ENCODE data around the gene FASLG. TPM values are rescaled to one million over a fixed set of nuclear protein-coding genes. Genes with fewer than 3 reads are reported as not detected.
"Not testable (repeated sequence)": the region's sequence is repeated elsewhere in the genome, so short reads cannot be mapped to it uniquely, and the experiment has no call there.

FASLG gene
- total RNA-seq, 1 donor from 2014 or later = not detected

GRCh38 chr1:172680733-172681275, 21.9 kb downstream of the FASLG start:
- DNase-seq (ENCODE audit: low read depth, low spot score) = no peak

GRCh38 chr1:172682812-172683211, 23.9 kb downstream of the FASLG start:
- DNase-seq (ENCODE audit: low read depth, low spot score) = no peak

- DNase-seq (ENCODE audit: low read depth, low spot score) = no peak
Observed at GRCh38 chr1:172686143-172686542, 27.2 kb downstream of the FASLG start.

- not testable (repeated sequence) for DNase-seq (ENCODE audit: low read depth, low spot score)
Observed at GRCh38 chr1:172688428-172689085, 29.7 kb downstream of the FASLG start.

GRCh38 chr1:172690925-172691324, 32.0 kb downstream of the FASLG start:
- DNase-seq (ENCODE audit: low read depth, low spot score) = not testable (repeated sequence)

- no peak for DNase-seq (ENCODE audit: low read depth, low spot score)
Observed at GRCh38 chr1:172697534-172698002, 38.7 kb downstream of the FASLG start.

GRCh38 chr1:172698224-172698623, 39.3 kb downstream of the FASLG start:
- DNase-seq (ENCODE audit: low read depth, low spot score) = no peak

GRCh38 chr1:172699111-172699510, 40.2 kb downstream of the FASLG start:
- DNase-seq (ENCODE audit: low read depth, low spot score) = peak; percentile 35

- no peak for DNase-seq (ENCODE audit: low read depth, low spot score)
Observed at GRCh38 chr1:172699695-172700227, 40.9 kb downstream of the FASLG start.

- DNase-seq (ENCODE audit: low read depth, low spot score) = no peak
Observed at GRCh38 chr1:172700556-172700955, 41.7 kb downstream of the FASLG start.

GRCh38 chr1:172704001-172704400, 45.1 kb downstream of the FASLG start:
- no peak for DNase-seq (ENCODE audit: low read depth, low spot score)

GRCh38 chr1:172704420-172705210, 45.7 kb downstream of the FASLG start:
- no peak for DNase-seq (ENCODE audit: low read depth, low spot score)

GRCh38 chr1:172708452-172708851, 49.5 kb downstream of the FASLG start:
- DNase-seq (ENCODE audit: low read depth, low spot score) = no peak

GRCh38 chr1:172711558-172711957, 52.7 kb downstream of the FASLG start:
- DNase-seq (ENCODE audit: low read depth, low spot score) = no peak

GRCh38 chr1:172713466-172713865, 54.6 kb downstream of the FASLG start:
- no peak for DNase-seq (ENCODE audit: low read depth, low spot score)

Other genes with a start within 250 kb of the FASLG start
- gene C1orf105, start 238.4 kb upstream of the FASLG start, total RNA-seq = not detected in 2 replicates
- gene PIGC, start 215.0 kb upstream of the FASLG start, total RNA-seq = 14.7 and 19.7 TPM in 2 replicates
- gene SUCO, start 126.0 kb upstream of the FASLG start, total RNA-seq = 17.1 and 21.8 TPM in 2 replicates